HG03575 (cell line): ENCODE data around the gene GCK.

ENCODE experiments used
- ATAC-seq: cut with Tn5 transposase; IDR thresholded peaks from one replicate; pipeline ENCODE4 v1.9.1; 2021; ENCODE audit not compliant: unreplicated experiment, insufficient number of reproducible peaks, low FRiP score; ENCODE audit errors: extremely low read depth

The GCK gene

DNA sequence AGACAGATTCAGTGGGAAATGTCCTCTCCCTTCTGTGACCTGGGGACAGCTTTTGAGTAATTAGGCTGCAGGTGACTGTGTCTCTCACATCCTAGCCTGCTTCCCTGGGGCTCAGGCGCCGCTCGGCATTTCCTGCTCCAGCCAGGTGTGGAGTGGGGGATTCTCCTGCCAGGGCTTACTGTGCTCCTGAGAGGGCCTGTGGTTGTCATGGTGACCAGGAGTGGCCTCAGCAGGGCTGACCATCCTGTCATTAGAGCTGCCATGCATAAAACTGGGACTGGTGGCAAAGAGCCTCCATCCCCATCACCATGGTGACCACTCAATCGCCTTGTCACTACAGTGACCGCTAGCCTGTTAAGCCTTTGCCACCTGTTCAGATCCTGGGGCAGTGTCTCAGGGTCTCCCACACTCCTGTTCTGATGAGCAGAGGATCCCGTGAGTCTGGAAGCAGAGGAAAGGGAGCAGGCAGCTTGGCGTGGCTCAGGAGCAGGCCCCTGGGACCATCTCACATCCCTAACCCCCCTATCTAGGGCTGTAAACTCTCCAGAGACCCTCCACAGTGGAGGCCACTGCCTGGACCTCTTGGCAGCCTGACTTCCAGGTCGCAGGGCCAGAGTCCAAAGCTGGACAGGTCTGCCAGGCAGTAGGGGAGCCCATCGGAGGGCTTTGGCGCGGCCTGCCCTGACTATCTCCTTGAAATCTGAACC lies at the start of gene GCK:
Gene GCK (minus strand): TSS at position 154 of the 707 bp plus-strand sequence. CDS start 486 bp downstream, outside the sequence.
- ATAC-seq = no peak

DNA sequence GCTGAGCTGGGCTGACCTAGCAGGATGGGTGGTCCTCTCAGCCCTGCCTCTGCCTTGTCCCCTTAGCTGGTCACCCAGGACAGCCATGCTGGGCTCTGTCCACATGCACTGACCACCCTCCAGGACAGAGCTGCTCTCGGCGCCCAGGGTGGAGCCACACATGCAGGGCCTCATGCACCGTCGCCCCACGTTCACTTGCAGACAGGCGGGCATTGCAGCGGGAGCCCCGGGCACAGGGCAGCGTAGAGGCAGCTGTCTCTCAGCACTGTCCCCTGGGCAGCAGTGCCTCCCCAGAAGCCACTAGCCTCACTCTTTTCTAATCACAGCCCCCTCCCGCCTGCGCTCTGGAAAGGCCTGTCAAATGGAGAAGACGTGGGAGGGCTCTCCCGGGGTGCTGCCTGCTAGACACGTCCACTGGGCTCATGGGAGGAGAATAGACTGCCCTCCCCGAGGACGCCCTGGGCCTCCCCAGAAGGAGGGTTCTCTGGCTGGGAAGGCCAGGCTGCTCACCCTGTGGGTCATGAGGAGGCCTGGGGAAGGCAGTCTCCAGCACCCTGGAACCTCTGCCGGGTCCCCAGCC lies 49.0 kb upstream of the GCK start:
- no peak for ATAC-seq

DNA sequence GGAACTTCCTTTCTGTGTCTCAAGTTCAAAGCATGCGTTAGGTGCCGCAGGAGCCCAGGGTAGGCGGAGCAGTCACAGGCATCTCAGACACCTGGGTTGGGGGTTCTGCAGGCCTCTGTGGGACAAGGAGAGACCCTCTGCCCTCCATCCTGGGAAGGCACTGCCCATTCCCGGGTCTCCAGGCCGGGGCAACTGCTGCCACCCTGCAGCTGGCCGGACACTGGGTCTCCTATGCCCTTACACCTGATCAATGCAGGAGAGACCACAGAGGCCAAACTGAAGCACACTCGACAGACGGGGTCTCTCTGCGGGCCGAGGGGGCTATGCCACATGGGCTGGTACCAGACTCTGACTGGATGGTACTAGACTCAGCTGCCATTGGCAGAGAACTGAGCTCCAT lies 48.5 kb upstream of the GCK start:
- ATAC-seq = no peak

DNA sequence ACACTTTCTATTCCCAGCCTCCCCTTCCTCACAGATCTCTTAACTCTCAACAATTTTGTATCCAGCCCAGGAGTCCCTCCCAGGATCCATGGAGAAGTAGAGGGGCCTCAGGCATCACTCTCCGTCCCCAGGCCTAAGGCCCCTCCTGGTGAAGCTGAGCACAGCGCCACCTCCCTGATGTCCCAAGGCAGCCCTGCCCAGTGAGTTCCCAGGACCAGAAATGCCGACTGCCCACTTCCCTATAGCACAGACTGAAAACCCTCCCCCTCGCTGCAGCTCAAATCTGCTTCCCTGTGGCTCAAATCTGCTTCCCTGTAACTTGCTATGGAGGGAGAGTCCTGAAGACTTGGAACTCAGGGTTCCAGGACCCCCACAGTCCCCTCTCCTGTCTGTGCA lies 47.1 kb upstream of the GCK start:
- ATAC-seq = no peak

DNA sequence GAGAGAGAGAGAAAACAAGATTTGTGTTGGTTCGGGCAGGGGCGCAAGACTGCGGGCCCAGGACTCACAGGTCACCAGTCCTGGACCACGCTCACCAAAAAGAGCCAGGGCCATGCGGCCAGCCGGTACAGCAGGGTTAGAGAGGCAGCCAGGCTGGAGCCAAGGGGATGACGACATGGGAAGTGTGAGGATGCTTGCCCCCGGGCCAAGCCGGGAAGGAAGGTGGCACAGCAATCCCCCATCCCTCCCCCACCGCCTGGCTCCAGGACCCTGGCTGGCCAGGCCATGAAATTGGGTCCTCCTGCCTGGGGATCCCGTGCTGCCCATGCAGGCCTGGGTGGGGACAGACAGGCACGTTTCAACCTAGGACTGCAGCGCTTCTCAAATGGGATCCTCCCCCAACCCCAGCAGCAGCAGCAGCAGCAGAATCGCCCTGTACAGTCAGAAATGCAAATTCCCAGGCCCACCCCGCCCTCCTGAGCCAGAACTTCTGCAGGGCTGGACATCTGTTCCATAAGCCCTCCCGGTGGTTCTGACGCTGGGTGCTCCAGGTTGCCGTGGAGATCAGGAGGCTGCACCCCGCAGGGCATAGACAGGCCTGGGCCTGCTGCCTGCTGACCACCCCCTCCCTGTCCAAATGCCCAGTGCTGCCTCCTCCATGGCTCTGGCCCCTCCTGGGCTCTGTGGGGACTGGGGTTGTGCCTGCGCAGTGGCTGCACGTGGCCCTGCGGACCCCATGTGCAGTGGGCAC lies 46.5 kb upstream of the GCK start:
- ATAC-seq = no peak

DNA sequence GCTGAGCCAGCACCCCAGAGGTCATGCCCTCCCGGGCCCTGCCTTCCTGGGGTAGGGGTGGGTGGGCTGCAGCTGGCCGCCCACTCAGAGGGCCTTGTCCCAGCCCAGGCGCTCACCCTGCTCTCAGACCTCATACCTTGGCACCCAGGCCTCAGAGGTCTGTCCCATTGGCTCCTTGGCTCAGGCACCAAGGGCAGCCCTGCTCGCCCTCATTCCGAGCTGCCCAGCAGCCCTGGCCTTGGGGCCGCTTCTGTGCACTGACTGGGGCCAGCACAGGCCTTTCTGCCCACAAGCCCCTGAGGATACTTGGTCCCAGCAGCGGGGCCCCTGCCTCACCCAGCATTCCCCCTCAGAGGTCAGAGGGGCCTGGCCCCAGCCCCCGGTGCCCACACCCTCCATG lies 45.8 kb upstream of the GCK start:
- no peak for ATAC-seq

DNA sequence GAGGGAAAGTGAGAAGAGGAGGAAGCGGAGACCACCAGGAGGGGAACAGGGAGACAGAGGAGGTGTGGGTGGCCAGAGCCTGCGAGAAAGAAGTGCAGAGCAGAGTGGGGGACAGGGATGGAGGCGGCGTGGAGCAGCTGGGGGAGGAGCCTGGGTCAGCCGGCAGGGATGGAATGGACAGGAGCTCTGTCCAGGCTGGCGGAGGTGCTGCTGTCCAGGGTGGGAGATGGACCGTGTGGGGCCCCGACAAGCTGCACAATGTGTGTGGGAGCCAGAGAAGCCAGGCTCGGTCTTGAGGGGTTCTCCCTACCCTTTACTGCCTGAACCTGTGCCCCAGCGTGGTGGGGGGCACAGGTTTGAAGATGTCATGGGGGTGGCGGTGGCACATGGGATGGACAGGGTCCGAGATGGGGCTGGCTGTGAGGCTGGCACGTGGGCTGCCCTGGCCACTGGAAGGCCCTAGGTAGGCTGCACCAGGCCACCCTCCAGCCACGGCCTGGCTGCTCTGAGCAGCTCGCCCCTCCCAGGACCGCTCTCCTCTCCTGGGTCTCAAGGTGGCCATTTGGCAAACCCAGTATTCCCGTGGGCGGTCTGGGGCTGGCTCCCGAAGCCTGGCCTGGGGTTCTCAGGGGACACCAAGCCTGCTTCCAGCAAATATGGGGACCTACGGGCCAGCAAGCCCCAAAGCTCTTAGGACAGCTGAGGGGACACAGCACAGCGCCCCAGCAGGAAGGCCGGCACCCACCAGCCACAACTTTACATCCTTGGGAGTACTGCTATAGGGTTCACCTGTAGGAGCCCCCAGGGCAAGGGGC lies 43.9 kb upstream of the GCK start:
- no peak for ATAC-seq

DNA sequence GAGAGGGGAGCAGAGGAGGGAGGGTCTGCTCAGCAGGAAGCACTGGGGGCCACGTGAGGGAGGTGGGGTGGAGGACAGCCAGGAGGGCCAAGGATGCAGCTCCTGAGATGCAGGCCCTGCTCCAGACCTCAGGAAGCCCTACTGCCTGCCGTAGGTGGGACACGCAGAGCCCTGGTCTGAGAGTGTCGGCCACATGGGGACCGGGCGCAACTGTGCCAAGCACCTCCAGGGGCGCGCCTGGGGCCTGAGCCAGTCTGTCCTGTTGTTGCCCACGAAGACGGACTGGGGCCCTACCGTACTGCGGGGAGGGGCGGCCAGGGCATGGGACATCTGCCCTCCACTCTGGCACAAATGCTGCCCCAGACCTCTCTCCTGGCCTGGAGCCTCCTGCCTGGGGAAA lies 43.2 kb upstream of the GCK start:
- no peak for ATAC-seq

DNA sequence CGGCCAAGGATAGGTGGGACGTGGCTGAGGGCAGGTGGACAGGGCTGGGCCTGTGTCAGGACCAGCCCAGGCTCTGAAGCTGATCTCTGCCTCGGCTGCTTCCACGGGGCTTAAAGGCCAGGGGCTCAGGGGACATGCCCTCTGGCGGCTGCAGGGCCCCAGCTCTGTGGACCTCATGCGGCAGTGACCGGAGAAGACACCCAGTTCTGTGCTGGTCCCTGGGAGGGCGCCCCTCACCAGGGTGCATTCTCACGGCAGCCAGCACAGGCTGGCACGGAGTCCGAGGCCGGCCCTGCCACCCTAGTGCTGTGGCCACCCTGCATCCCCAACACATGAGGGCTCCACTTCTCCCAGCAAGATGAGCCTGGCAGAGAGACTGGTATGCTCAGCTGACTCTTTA lies 41.8 kb upstream of the GCK start:
- ATAC-seq = no peak

DNA sequence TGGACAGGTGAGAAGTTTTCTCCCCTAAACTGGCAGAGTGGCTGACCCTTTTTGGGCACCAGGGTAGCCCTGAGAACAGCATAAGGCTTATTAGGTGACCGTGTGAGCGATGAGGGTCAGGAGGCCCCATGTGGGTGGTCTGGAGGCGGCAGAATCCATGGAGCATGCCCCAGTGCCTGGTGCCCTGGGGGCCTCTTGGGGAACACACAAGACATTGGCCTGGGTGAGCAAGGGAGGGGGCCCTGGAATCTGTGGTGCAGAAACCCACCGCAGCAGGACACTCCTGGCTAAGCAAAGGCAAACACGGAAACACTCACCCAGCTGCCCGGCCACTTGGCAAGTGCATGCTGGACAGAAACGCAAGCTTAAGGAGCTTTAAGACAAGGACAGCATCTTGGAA lies 41.0 kb upstream of the GCK start:
- ATAC-seq = no peak

DNA sequence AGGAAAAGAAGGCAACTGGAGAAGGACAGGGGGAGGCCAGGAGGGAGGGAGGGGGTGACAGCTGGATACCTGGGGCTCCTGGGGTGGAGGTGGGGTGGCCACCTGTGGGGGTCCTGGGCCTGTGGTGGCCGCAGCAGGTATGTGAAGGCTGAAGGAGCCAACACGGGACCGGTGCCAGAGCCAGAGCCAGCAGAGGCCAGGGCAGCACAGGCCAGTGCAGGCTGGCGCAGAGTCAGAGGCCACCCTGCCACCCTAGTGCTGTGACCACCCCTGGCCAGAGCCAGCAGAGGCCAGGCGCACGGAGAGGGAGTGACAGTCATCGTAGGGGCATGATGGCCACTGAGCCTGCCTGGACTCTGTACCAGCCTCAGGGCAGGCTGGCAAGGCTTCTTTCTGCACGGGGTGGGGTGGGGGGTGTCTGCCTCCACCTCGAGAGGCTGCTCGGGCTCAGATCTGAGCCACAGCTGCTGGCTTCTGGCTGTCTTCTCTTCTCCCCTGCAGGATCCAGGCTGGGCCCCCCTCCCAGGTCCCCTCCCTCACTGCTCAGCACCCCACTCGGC lies 40.4 kb upstream of the GCK start:
- no peak for ATAC-seq

DNA sequence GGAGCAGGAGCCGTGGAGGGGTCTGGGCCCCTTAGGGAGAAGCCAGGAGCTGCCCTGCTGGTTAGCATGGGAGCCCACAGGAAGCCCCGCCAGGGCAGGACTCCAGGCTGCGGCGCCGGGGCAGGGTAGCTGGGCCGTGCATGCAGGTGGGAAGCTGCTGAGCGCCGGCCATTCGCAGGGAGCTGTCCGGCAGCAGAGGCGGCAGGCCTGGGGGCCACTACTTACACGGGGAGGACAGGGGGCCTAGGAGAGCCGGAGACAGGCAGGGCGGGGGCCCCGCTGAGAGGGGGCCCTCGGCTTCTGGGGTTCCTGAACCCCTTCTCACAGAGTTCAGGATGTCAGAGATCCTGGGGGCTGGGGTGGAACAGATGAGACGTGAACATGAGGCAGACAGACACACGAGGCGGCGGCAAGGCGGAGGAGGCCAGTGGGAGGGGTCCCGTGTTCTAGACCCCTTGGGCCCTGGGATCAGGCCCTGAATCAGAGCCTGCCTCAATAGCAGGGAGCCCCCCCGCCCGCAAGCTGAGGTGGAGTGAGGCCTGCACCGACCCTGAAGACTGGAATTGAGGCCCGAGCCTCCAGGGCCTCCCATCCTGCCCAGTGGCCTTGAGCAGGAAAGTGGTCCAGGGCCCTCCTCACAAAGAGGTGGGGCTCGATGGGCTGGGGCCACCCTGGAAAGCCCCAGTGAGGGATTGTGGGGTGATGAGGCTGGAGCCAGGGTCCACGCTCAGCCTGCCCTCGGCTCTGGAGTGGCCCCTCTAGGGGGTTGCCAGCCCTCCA lies 39.5 kb upstream of the GCK start:
- no peak for ATAC-seq

DNA sequence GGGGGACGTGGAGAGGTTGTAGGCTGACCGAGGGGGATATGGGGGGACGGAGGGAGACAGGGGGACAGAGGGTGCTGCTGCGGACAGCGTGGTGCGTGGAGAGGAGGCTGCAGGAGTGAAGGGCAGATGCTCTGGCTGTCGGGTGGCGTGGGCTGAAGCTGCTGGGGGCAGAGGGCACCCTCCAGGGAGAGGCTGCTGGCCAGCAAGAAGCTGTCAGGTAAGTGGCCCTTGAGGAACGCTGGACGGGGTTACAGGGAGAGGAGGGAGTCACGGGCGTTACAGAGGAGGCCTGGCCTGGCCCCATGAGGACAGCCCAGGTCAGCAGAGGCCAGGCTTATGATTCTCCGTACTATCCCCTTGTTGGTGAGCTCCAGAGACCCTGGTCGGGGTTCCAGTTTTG lies 38.7 kb upstream of the GCK start:
- no peak for ATAC-seq

DNA sequence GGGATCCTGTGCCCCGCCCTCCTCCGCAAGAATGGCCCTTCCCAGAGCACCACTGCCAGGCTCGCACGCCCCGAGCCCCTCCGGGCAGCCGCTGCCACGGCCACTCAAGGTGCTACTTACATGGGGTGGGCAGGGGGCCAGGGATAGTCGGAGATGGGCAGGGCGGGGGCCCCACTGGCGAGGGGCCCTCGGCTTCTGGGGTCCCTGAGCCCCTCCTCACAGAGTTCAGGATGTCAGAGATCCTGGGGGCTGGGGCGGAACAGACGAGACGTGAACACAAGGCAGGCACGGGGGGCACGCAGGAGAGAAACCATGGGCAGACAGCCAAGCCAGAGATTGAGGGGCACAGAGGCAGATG lies 37.1 kb upstream of the GCK start:
- no peak for ATAC-seq

DNA sequence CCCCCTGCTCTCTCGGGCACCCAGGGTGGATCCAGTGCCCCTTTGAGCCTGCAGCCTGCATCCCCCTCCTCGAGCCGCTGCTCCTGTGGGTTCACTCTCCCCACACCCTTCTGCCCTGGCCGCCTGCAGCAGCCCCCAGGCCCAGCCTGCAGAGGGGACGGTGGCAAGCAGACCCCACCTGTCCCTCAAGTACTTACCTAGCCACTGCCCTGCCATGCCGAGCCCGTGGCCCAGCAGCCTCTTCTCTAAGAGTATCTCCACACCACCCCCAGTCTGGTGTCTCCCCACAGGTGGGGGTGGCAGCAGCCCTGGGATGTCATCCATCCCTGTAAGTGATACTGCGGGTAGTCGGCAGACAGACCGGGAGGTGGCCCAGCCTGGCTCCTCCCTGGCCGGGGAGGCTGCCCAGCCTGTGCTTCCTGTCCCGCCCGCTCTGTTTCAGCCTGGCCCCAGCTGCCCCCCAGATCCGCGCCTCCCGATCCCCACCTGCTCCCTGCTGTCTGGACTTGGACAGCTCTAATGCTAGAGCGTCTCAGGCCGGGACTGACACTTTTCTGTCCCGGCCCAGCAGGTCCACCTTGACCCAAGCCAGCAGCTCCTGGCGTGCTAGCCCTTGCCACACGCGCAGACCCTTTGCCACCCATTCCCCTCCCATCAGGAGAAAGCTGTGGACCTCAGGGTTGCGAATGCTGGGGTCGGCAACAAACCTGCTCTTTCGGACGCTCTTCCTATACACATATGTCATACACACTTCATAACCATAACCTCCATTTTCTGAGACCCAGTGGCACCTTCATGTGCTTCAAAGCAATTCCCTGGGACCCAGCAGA lies 36.5 kb upstream of the GCK start:
- no peak for ATAC-seq

DNA sequence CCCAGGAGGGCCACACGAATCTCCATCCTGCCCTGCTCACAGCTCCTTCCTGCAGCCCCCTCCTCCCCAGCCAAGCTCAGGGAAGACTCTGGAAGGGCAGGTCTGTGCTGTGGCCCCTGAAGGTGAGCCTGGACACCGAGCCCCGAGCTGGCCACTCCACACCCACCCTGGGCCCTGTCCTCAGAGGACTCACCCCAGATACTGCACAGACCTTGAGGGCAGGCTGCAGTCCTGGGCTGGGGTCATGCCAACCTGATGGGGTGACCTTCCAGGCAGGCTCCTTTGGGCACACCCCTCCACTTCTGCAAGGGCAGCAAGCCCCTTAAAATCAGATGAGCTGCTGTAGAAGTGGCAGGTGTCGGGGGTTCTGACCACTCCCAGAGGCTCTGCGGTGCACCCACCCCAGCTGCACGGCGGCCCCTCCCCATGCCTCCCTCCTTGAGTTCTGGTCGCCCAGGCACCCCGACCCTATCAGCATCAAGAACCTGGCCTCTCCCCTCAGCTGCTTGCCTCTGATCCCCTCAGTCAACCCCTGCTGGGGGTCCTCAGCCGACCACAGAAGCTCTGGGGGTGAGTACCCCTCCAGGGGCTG lies 35.8 kb upstream of the GCK start:
- no peak for ATAC-seq

DNA sequence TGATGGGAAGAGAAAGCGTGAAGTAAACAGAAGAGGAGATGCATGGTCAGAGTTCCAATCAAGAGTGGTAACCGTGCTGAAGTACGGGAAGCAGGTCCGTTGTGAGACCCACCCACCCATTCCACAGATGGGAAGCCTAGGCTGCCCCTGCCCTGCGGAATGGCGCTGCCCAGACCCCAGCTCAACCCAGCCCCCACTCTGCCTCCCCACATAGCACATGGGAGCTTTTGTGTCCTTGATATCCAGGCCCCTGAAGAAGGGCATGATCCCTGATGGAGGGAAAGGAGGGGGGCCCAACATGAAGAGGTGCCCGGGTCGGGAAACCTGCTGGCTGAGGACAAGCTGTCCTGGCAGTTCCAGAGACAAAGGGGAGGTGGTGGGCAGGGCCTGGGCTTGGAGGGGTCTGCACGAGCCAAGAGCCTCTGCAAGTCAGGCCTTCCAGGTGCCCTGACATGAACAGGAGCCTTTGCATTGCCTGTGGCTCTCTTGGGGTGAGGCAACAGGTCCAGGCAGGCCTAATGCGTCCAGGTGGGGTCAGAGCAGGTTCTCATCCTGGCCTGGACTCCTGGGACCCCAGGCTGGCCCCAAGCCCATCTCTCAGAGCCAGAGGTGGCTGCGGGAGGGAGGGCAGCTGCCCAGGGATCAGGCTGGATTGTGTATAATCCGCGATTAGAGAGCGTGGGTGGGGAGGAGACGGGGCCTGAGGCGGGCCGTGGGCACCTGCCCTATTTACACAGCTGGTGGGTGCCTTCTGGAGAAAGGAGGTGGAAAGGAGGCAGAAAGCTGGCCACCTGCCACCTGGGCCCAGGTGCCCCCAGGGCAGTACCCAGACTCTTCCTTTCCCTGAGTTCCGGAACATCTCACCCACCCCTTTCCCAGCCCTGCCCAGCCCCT lies 35.1 kb upstream of the GCK start:
- ATAC-seq = no peak
